Adrenal gland (tissue), 12 donors: ENCODE results near the gene ZNHIT1. TPM values are rescaled to one million over a fixed set of nuclear protein-coding genes. Genes with fewer than 3 reads are reported as not detected.

Source experiments
- DNase-seq, 7 donors: peaks; one replicate each; pipeline ENCODE4 v3.0.0-alpha.2; 2019 to 2020
- H3K27ac ChIP-seq, 5 donors: fragments of 200-600 bp; sonication (generic) in 4 of 5; 1 replicate in 3 of 5; 2 replicates in 2 of 5; pipeline versions ENCODE4 v1.5.1 to v1.8.0; 2016 to 2020; ENCODE audit warnings: mild to moderate bottlenecking in 1 of 5
- H3K27me3 ChIP-seq: fragments of 200-600 bp; 2 replicates; pipeline ENCODE4 v1.8.0; 2021
- H3K36me3 ChIP-seq, 2 donors: fragments of 200-600 bp; replicated peaks in 1 of 2; 1 replicate in 1 of 2; 2 replicates in 1 of 2; pipeline versions ENCODE4 v1.5.1 to v1.8.0; 2018 to 2022
- H3K4me1 ChIP-seq, 2 donors: fragments of 200-600 bp; replicated peaks in 1 of 2; 1 replicate in 1 of 2; 2 replicates in 1 of 2; pipeline versions ENCODE4 v1.5.1 to v1.8.0; 2018 to 2021
- H3K4me3 ChIP-seq, 4 donors: fragments of 200-600 bp; sonication (generic) in 3 of 4; one replicate each; pipeline ENCODE4 v1.5.1; 2016 to 2018
- H3K9me3 ChIP-seq, 3 donors: fragments of 200-600 bp; sonication (generic) in 1 of 3; replicated peaks in 1 of 3; 1 replicate in 2 of 3; 2 replicates in 1 of 3; pipeline versions ENCODE4 v1.5.1 to v1.8.0; 2016 to 2021
- CTCF ChIP-seq, 6 experiments: fragments of 450-650 bp in 4 of 6; fragments of 200-600 bp in 2 of 6; sonication (generic) in 1 of 6; IDR thresholded peaks; 1 replicate in 5 of 6; 2 replicates in 1 of 6; pipeline versions ENCODE4 v1.5.1 to v1.8.0; 2016 to 2021; ENCODE audit warnings: antibody characterized with exemption in 6 of 6, mild to moderate bottlenecking in 2 of 6, moderate library complexity in 1 of 6
- POLR2A ChIP-seq, 2 donors: fragments of 450-650 bp; IDR thresholded peaks; one replicate each; pipeline ENCODE4 v1.6.1; 2017; ENCODE audit warnings: antibody characterized with exemption in 2 of 2, mild to moderate bottlenecking in 2 of 2, moderate library complexity in 1 of 2
- WGBS, 4 donors: extraction: QIAGEN DNeasy Blood & Tissue Kit in 2 of 4; methylation state at CpG; one replicate each; pipeline versions ENCODE4 v1.1.5 to v1.1.7; 2013 to 2017; 5-methylcytosine and 5-hydroxymethylcytosine counted together
- intact Hi-C, 2 donors: fragments of 100-400 bp; cut with DNase I; formaldehyde crosslinking; loops; one replicate each; pipeline versions ENCODE4 v1.14.1 to v1.15.0; 2022 to 2023
- polyA plus RNA-seq, 3 donors: library from polyadenylated mRNA; stranded (reverse); fragments of 200-250 nt in 2 of 3; fragments of 350-450 nt in 1 of 3; fragmentation: Illumina TruSeq in 1 of 3; extraction: RNeasy Lipid Tissue Mini Kit (QIAGEN cat#74804) in 1 of 3; gene quantifications; one replicate each; pipeline ENCODE4 v1.2.3, GENCODE V29; 2013 to 2014
- total RNA-seq, 9 donors: library from RNA; depleted of rRNA in 4 of 9; stranded (reverse); fragments of >200 nt in 4 of 9; fragments of 120-200 nt in 1 of 9; fragmentation: NEBNext Ultra II Directional in 1 of 9; extraction: Animal tissue kit (Norgen Biotek cat#: 25700) in 1 of 9; gene quantifications; one replicate each; pipeline versions ENCODE4 v1.1.0 to v1.2.4, GENCODE V29; 2013 to 2023
- donor health status: healthy with polysubstance abuse.
- donor health status: Bipolar disorder and iron deficiency.
- donor health status: DM: yes; HTN: yes; CAD: no.
- donor health status: DM: no; HTN: no; CAD: no.
- donor health status: DM: no; HTN: no; CAD: no.
- donor health status: DM: yes; HTN: yes; CAD: no.

Gene ZNHIT1
- total and polyA plus RNA-seq, 12 donors: 34.7 to 228 (median 104) TPM

DNA sequence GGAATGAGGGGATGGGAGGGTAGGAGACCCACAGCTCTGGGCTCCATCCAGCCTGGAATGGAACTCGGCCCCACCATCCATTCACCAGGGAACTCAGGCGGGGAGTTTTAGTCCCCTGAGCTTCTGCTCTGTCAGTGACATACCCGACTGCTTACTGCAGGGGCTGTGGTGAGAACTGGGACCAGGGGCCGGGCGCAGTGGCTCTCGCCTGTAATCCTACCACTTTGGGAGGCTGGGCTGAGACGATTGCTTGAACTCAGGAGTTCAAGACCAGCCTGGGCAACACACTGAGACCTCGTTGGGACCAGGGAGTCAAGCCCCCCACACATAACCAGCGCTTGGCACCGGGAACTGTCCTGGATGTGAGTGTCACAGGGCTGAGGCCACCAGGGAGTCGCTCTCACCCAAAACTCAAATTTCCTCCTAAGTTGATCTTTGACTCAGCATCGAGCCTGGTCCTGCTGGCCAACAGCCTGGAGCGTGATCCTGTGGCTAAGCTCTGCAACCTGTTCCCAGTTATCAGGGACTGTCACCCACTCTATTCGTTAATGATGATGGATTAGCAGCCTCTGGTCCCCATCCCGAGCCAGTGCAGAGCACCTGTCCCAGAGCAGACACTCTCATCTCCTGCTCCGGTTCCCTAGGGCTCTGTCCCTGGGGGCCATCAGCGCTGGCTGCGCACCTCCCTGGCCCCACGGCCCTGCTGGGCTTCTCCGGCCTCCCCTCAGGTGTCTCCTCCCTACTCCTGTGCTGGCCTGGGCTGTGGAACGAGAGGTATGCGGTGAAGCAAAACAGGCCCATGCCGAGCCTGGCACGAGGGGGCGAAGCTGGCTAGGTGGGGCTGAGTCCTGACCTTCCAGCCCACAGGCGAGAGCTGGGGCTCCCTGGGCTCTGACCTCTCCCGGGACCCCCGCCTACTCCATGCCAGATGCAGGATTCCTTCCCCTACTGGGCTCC is 20.5 kb downstream of the ZNHIT1 start:
- intact Hi-C loops: no loop called here
- Histone ChIP-seq H3K27me3 (no peaks in the 10 kb centered on the region), H3K9me3 (no peaks in the 10 kb centered on the region), H3K36me3 (peaks cover 0 to 27% of the 10 kb centered on the region in 2 donors), H3K4me1 (peaks cover 21 to 22% of the 10 kb centered on the region in 2 donors), H3K27ac (peak overlapping the region; percentile 23 to 88 (median 55)), H3K4me3 (no peak overlapping the region)
- TF ChIP-seq CTCF (IDR thresholded peaks at IDR 0.05) (no peak), POLR2A (IDR thresholded peaks at IDR 0.05) (no peak)
- WGBS, 4 donors: 59 to 67% (median 64%) methylated on average over 11 to 28 of the region's 28 CpGs
- DNase-seq: peak in 2 of 7 donors; percentile 18 to 26

DNA sequence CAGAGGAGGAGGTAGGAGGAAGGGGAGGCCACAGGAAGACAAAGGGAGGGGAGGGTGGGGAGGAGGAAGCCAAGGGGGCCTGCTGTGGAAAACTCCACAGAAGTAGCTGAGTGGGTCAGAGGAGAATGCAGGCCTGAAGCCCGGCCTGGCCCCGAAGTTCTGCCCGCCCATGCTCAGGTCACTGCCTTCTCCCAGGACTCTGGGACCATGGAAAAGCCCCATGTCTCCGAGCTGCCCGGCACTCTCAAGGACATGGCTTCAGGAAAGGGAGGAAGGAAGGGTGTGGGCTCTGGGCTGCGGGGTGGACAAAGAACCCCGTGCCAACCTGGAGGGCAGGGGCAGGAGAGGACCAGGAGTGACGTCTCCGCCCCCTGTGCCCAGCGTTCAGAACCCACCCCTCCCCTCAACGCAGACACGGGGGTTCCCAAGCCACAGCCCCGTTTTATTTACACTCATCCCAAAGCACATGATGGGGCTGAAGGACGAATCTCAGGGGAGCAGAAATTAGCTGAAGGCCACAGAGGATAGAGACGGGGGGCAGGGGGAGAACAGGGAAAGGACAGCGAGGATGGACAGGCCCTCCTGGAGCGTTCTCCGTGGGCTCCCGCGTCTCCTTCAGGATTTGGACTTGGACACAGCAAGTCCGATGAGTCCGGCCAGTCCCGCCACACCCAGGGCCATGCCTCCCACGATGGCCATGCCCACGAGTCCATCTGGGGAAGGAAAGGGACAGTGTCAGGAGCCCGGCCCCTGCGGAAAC is 21.4 kb downstream of the ZNHIT1 start:
- DNase-seq: peak; percentile 40 to 78 (median 65)
- 35 to 52% (median 46%) methylated on average over 21 to 27 of the region's 27 CpGs for WGBS, 4 donors
- Histone ChIP-seq H3K27me3 (no peaks in the 10 kb centered on the region), H3K4me1 (peaks cover 25 to 28% of the 10 kb centered on the region in 2 donors), H3K36me3 (peaks cover 0 to 27% of the 10 kb centered on the region in 2 donors), H3K27ac (peak overlapping the region; percentile 23 to 88 (median 55)), H3K4me3 (no peak overlapping the region), H3K9me3 (no peaks in the 10 kb centered on the region)
- no peak for TF ChIP-seq POLR2A (IDR thresholded peaks at IDR 0.05)
- intact Hi-C loops: no loop called here

- no peak for TF ChIP-seq POLR2A (IDR thresholded peaks at IDR 0.05)
- TF ChIP-seq CTCF (IDR thresholded peaks at IDR 0.05): no peak
- intact Hi-C loops: no loop called here
- H3K4me1 ChIP-seq: peaks cover 25 to 28% of the 10 kb centered on the region in 2 donors
- H3K9me3 ChIP-seq: no peaks in the 10 kb centered on the region
- peaks cover 0 to 27% of the 10 kb centered on the region in 2 donors for H3K36me3 ChIP-seq
- no peaks in the 10 kb centered on the region for H3K27me3 ChIP-seq
- no peak for DNase-seq
- H3K4me3 ChIP-seq: no peak overlapping the region
- H3K27ac ChIP-seq: peak overlapping the region in 4 of 5 donors; percentile 4 to 88 (median 56)
- 78 to 86% (median 83%) methylated on average over 6 to 9 of the region's 9 CpGs for WGBS, 4 donors
Measured at GRCh38 chr7:101239951-101240220, 21.9 kb downstream of the ZNHIT1 start.

DNA sequence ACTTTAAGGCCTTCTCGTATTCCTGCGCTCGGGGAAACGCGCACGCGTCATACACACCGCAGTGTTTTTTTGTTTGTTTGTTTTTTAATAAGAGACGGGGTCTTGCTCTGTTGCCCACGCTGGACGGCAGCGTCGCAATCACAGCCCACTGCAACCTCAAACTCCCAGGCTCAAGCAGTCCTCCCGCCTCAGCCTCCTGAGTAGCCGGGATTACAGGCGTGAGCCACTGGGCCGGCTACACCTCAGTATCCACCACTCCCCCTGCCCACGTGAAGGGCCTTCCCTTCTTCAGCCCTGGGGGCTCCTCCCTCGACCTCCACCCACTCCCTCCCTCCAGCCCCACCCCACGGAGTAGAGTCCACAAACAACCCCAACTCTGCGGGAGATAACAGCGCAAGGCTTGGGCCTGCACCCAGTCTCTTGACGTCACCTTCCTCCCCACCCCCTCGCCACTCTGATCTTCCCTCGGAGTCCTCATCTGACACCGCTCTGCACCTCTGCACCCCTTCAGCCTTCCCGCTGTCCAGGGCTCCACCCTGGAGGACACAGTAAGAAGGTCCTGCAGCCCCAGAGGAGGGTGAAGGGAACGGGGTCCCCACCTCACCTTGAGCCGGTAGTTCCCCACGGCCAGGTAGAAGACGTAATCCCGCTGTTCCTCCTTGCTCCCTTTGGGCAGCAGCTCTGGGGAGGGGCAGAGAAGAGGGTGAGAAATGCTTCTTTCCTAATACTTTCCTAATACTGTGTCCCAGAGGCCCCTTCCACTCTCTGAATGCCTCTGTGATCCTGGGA is 22.5 kb downstream of the ZNHIT1 start:
- Histone ChIP-seq H3K27me3 (no peaks in the 10 kb centered on the region), H3K36me3 (peaks cover 0 to 27% of the 10 kb centered on the region in 2 donors), H3K9me3 (no peaks in the 10 kb centered on the region), H3K27ac (no peak overlapping the region), H3K4me1 (peaks cover 29 to 30% of the 10 kb centered on the region in 2 donors), H3K4me3 (no peak overlapping the region)
- intact Hi-C loops: no loop called here
- 88 to 90% (median 89%) methylated on average over 32 of the region's 32 CpGs for WGBS, 4 donors
- DNase-seq: no peak
- TF ChIP-seq POLR2A (IDR thresholded peaks at IDR 0.05) (no peak), CTCF (IDR thresholded peaks at IDR 0.05) (no peak)
